ENCODE results near the gene MYH7. TPM values are rescaled to one million over a fixed set of nuclear protein-coding genes. Genes with fewer than 3 reads are reported as not detected.

MYH7 gene
- polyA plus RNA-seq, 1 of the 3 experiments (the other 2 are of a cell fraction): not detected

- CTCF ChIA-PET: interaction anchor here (2.9 kb wide), 1 partner anchor 27 kb away, joined by 8 read pairs; no protein-coding TSS in a partner anchor
- no peak for DNase-seq
- no peaks in the 10 kb centered on the region for H3K9me2 ChIP-seq
Observed at GRCh38 chr14:23406725-23407355, 28.6 kb downstream of the MYH7 start.

GRCh38 chr14:23406244-23406643 lies 29.2 kb downstream of the MYH7 start:
- no peaks in the 10 kb centered on the region for H3K9me2 ChIP-seq
- no peak overlapping the region for H3K4me2 ChIP-seq
- H3K36me3 ChIP-seq (replicated peaks in 1 of 2; ENCODE audit: control insufficient read depth in 1 of 2, insufficient read depth in 2 of 2, low read length in 1 of 2): no peaks in the 10 kb centered on the region
- no peak overlapping the region for H3K9ac ChIP-seq
- TF ChIP-seq RXRA (IDR thresholded peaks at IDR 0.05; ENCODE audit: borderline replicate concordance, low read depth) (no peak), FOSL2 (IDR thresholded peaks at IDR 0.05; ENCODE audit: borderline replicate concordance, low read depth) (no peak), MEF2A (IDR thresholded peaks at IDR 0.05; ENCODE audit: borderline replicate concordance, low read depth) (no peak), JUND (IDR thresholded peaks at IDR 0.05) (no peak), NRF1 (IDR thresholded peaks at IDR 0.05; ENCODE audit: low read depth, low read length) (no peak)
- H3K4me3 ChIP-seq (ENCODE audit: low read depth in 2 of 2, low read length in 1 of 2): no peak overlapping the region
- H3K4me1 ChIP-seq (ENCODE audit: control insufficient read depth in 1 of 2, insufficient read depth in 2 of 2, low read depth in 1 of 2, low read length in 1 of 2): peaks cover 0 to 9% of the 10 kb centered on the region in 2 experiments; a peak in 1 of 4 replicates
- H2AFZ ChIP-seq (ENCODE audit: low read depth): no peak overlapping the region
- H4K20me1 ChIP-seq (ENCODE audit: insufficient read depth): no peaks in the 10 kb centered on the region
- H3K27ac ChIP-seq (ENCODE audit: low read depth in 2 of 2, low read length in 1 of 2): no peak overlapping the region
- POLR2A ChIA-PET: no interaction called here
- CTCF ChIA-PET: interaction anchor here (2.9 kb wide), 1 partner anchor 26 kb away, joined by 8 read pairs; no protein-coding TSS in a partner anchor
- no peaks in the 10 kb centered on the region for H3K79me2 ChIP-seq (ENCODE audit: insufficient read depth)
- DNase-seq: no peak
- WGBS (ENCODE audit: low lambda C conversion rate): 10% methylated on average over 4 of the region's 4 CpGs
- H3F3A ChIP-seq (replicated peaks; ENCODE audit: insufficient read depth): no peaks in the 10 kb centered on the region
- H3K9me3 ChIP-seq: no peaks in the 10 kb centered on the region
- H3K27me3 ChIP-seq (ENCODE audit: insufficient read depth): peaks cover 43% of the 10 kb centered on the region

More at GRCh38 chr14:23406725-23407355, 28.6 kb downstream of the MYH7 start:
- POLR2A ChIA-PET: no interaction called here
- Histone ChIP-seq H3K4me3 (ENCODE audit: low read depth in 2 of 2, low read length in 1 of 2) (no peak overlapping the region), H3K27ac (ENCODE audit: low read depth in 2 of 2, low read length in 1 of 2) (no peak overlapping the region), H3K9ac (no peak overlapping the region), H3K79me2 (ENCODE audit: insufficient read depth) (no peaks in the 10 kb centered on the region), H4K20me1 (ENCODE audit: insufficient read depth) (no peaks in the 10 kb centered on the region), H2AFZ (ENCODE audit: low read depth) (no peak overlapping the region), H3F3A (replicated peaks; ENCODE audit: insufficient read depth) (no peaks in the 10 kb centered on the region), H3K4me2 (no peak overlapping the region), H3K4me1 (ENCODE audit: control insufficient read depth in 1 of 2, insufficient read depth in 2 of 2, low read depth in 1 of 2, low read length in 1 of 2) (peaks cover 0 to 9% of the 10 kb centered on the region in 2 experiments; a peak in 1 of 4 replicates), H3K9me3 (no peaks in the 10 kb centered on the region), H3K27me3 (ENCODE audit: insufficient read depth) (peaks cover 43% of the 10 kb centered on the region), H3K36me3 (replicated peaks in 1 of 2; ENCODE audit: control insufficient read depth in 1 of 2, insufficient read depth in 2 of 2, low read length in 1 of 2) (no peaks in the 10 kb centered on the region)
- TF ChIP-seq MEF2A (IDR thresholded peaks at IDR 0.05; ENCODE audit: borderline replicate concordance, low read depth) (no peak), SMC3 (IDR thresholded peaks at IDR 0.05; ENCODE audit: low read depth, low read length) (no peak), GATA2 (CRISPR knock-in tag; IDR thresholded peaks at IDR 0.05) (no peak), USF1 (IDR thresholded peaks at IDR 0.05; ENCODE audit: borderline replicate concordance, low read depth) (no peak), EP300 (IDR thresholded peaks at IDR 0.05; ENCODE audit: borderline replicate concordance in 1 of 2, low read depth in 1 of 2, low read length in 1 of 2) (no peak), MAX (IDR thresholded peaks at IDR 0.05; ENCODE audit: low read depth) (no peak), IRF3 (IDR thresholded peaks at IDR 0.05; ENCODE audit: low read depth, low read length) (no peak), GABPA (IDR thresholded peaks at IDR 0.05; ENCODE audit: low read depth) (no peak)
- 46% methylated on average over 14 of the region's 15 CpGs for WGBS (ENCODE audit: low lambda C conversion rate)
